GM12878 (cell line): ENCODE results near the gene NPC2. TPM values are rescaled to one million over a fixed set of nuclear protein-coding genes. Genes with fewer than 3 reads are reported as not detected.
A peak's percentile ranks its signal among the peaks of the same experiment; 100 is the strongest.

Source experiments
- CBX3 ChIP-seq: fragments of 200-600 bp; sonication (generic); IDR thresholded peaks from 2 replicates; pipeline ENCODE4 v1.6.1; 2016; ENCODE audit warnings: low read depth, borderline replicate concordance
- CHD4 ChIP-seq: fragments of 200-600 bp; sonication (generic); IDR thresholded peaks from 2 replicates; pipeline ENCODE4 v1.6.1; 2016; ENCODE audit warnings: mild to moderate bottlenecking
- MYC ChIP-seq: IDR thresholded peaks from 2 replicates; pipeline ENCODE4 v1.6.1; 2011; ENCODE audit warnings: mild to moderate bottlenecking, low read length, moderate library complexity, inconsistent platforms; ENCODE audit not compliant: insufficient read depth, insufficient replicate concordance, insufficient read length, severe bottlenecking
- NFIC ChIP-seq: IDR thresholded peaks from 2 replicates; pipeline ENCODE4 v1.6.1; 2012; ENCODE audit warnings: low read depth, mild to moderate bottlenecking, inconsistent platforms, low read length, moderate library complexity
- NFXL1 ChIP-seq: fragments of 450-650 bp; IDR thresholded peaks from 2 replicates; pipeline ENCODE4 v1.6.1; 2017; ENCODE audit warnings: antibody characterized with exemption, mild to moderate bottlenecking, borderline replicate concordance
- POLR2A ChIP-seq: IDR thresholded peaks from 2 replicates; pipeline ENCODE4 v1.6.1; 2011; ENCODE audit warnings: low read depth, mild to moderate bottlenecking, low read length
- POLR2AphosphoS5 ChIP-seq: IDR thresholded peaks from 2 replicates; pipeline ENCODE4 v1.6.1; 2011; ENCODE audit warnings: mild to moderate bottlenecking, low read length, inconsistent platforms
- RB1 ChIP-seq: fragments of 450-650 bp; formaldehyde crosslinking; IDR thresholded peaks from 2 replicates; pipeline ENCODE4 v1.6.1; 2017; ENCODE audit warnings: mild to moderate bottlenecking, borderline replicate concordance
- RUNX3 ChIP-seq: IDR thresholded peaks from 2 replicates; pipeline ENCODE4 v1.6.1; 2012; ENCODE audit warnings: low read length, inconsistent platforms
- SMAD1 ChIP-seq: fragments of 450-650 bp; IDR thresholded peaks from 2 replicates; pipeline ENCODE4 v1.6.1; 2018; ENCODE audit warnings: mild to moderate bottlenecking, low read depth; ENCODE audit not compliant: partially characterized antibody
- SPI1 ChIP-seq: IDR thresholded peaks from 2 replicates; pipeline ENCODE4 v1.6.1; 2011; ENCODE audit warnings: low read depth, mild to moderate bottlenecking, low read length, moderate library complexity, borderline replicate concordance; ENCODE audit not compliant: insufficient read depth
- SUPT20H ChIP-seq: IDR thresholded peaks from 2 replicates; pipeline ENCODE4 v1.6.1; 2011; ENCODE audit warnings: low read depth, mild to moderate bottlenecking, low read length, moderate library complexity, borderline replicate concordance; ENCODE audit not compliant: control insufficient read depth
- polyA plus RNA-seq, 11 experiments: library from polyadenylated mRNA; depleted of rRNA in 4 of 11; unstranded in 6 of 11; stranded (reverse) in 5 of 11; fragments of >200 nt; fragmentation: Nextera tagmentation in 4 of 11; fragmentation: Illumina TruSeq in 1 of 11; extraction: Ambion mirVana in 4 of 11; extraction: Trizol in 1 of 11; gene quantifications; 1 replicate in 1 of 11; 2 replicates in 10 of 11; pipeline versions ENCODE4 v1.2.1 to v1.2.3, GENCODE V29; 2011 to 2016; ENCODE audit warnings: inconsistent platforms in 2 of 11, missing spikeins in 2 of 11, low read depth in 1 of 11
- total RNA-seq, 4 experiments: library from RNA; depleted of rRNA in 3 of 4; stranded (reverse); fragments of >200 nt in 3 of 4; fragmentation: Illumina TruSeq in 1 of 4; extraction: Trizol in 1 of 4; gene quantifications; 2 replicates each; pipeline versions ENCODE4 v1.2.1 to v1.2.3, GENCODE V29; 2013 to 2021
- TF ChIP-seq, protein P1 (sequence below): IDR thresholded peaks from 2 replicates; pipeline ENCODE4 v1.6.1; 2012; ENCODE audit warnings: improper control_type of control experiment, low read depth, low read length; ENCODE audit not compliant: insufficient replicate concordance
- TF ChIP-seq, protein P2 (sequence below): fragments of 450-650 bp; formaldehyde crosslinking; IDR thresholded peaks from 2 replicates; pipeline ENCODE4 v1.4.0; 2020; ENCODE audit warnings: mild to moderate bottlenecking, moderate library complexity
- TF ChIP-seq, protein P3 (sequence below): fragments of 450-650 bp; IDR thresholded peaks from 2 replicates; pipeline ENCODE4 v1.6.1; 2016; ENCODE audit warnings: mild to moderate bottlenecking
- TF ChIP-seq, protein P4 (sequence below): fragments of 450-650 bp; conservative IDR thresholded peaks from 2 replicates; pipeline ENCODE4 v1.6.1; 2017; ENCODE audit warnings: mild to moderate bottlenecking, moderate library complexity

NPC2 gene
- total and polyA plus RNA-seq, 10 of the 15 experiments (the other 5 are each of a cell fraction or from before 2014, with no cell fraction given) = 29.5 to 109 (median 59.1) TPM

DNA sequence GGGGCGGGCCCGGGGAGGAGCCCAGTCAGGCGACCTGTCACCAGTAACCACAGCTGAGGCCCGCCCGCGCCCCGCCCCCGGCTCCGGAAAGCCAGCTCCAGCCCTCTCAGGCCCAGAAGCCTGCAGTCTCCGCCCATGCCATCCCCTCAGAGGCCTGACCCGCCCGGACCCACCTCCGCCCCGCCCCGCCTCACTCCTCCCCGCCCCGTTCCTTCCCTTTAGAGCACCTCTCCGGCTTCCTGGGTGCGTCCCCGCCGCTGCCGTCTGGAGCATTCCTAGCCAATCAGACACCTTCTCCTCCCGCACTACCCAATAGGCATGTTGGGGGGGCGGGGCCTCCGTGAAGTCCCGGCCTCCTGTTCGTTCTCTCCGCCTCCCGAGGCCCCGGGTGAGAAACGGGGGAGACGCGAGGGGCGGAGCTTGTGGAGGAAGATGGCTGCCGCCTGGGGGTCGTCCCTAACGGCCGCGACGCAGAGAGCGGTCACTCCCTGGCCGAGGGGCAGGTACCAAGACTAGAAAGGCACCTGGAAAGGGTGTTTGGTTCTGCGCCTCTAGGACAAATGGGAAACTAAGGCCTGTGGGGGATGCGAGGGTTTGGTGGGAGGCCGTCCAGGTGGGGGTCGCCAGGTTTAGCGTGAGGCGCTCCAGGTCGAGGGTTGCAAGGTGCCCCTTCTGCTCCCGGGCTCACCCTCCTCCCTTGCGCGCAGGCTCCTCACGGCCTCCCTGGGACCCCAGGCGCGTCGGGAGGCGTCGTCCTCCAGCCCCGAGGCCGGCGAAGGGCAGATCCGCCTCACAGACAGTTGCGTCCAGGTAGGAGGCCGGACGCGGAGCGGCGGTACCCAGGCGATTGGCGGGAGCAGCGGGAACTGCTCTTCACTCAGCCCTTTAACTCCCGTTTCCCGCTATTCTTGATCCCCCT is 497 bp upstream of the NPC2 start, which contains the start of gene ISCA2 (continued):
- TF ChIP-seq, protein P1, sequence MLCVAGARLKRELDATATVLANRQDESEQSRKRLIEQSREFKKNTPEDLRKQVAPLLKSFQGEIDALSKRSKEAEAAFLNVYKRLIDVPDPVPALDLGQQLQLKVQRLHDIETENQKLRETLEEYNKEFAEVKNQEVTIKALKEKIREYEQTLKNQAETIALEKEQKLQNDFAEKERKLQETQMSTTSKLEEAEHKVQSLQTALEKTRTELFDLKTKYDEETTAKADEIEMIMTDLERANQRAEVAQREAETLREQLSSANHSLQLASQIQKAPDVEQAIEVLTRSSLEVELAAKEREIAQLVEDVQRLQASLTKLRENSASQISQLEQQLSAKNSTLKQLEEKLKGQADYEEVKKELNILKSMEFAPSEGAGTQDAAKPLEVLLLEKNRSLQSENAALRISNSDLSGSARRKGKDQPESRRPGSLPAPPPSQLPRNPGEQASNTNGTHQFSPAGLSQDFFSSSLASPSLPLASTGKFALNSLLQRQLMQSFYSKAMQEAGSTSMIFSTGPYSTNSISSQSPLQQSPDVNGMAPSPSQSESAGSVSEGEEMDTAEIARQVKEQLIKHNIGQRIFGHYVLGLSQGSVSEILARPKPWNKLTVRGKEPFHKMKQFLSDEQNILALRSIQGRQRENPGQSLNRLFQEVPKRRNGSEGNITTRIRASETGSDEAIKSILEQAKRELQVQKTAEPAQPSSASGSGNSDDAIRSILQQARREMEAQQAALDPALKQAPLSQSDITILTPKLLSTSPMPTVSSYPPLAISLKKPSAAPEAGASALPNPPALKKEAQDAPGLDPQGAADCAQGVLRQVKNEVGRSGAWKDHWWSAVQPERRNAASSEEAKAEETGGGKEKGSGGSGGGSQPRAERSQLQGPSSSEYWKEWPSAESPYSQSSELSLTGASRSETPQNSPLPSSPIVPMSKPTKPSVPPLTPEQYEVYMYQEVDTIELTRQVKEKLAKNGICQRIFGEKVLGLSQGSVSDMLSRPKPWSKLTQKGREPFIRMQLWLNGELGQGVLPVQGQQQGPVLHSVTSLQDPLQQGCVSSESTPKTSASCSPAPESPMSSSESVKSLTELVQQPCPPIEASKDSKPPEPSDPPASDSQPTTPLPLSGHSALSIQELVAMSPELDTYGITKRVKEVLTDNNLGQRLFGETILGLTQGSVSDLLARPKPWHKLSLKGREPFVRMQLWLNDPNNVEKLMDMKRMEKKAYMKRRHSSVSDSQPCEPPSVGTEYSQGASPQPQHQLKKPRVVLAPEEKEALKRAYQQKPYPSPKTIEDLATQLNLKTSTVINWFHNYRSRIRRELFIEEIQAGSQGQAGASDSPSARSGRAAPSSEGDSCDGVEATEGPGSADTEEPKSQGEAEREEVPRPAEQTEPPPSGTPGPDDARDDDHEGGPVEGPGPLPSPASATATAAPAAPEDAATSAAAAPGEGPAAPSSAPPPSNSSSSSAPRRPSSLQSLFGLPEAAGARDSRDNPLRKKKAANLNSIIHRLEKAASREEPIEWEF = no peak
- TF ChIP-seq SUPT20H (no peak), CHD4 (no peak), NFIC (no peak), POLR2AphosphoS5 (peak; percentile 77), CBX3 (no peak), POLR2A (peak; percentile 85), NFXL1 (no peak), RB1 (no peak; the same call in 1 of the 2 replicates), RUNX3 (peak; percentile 67), SPI1 (no peak), SMAD1 (no peak), MYC (no peak)
- TF ChIP-seq, protein P2, sequence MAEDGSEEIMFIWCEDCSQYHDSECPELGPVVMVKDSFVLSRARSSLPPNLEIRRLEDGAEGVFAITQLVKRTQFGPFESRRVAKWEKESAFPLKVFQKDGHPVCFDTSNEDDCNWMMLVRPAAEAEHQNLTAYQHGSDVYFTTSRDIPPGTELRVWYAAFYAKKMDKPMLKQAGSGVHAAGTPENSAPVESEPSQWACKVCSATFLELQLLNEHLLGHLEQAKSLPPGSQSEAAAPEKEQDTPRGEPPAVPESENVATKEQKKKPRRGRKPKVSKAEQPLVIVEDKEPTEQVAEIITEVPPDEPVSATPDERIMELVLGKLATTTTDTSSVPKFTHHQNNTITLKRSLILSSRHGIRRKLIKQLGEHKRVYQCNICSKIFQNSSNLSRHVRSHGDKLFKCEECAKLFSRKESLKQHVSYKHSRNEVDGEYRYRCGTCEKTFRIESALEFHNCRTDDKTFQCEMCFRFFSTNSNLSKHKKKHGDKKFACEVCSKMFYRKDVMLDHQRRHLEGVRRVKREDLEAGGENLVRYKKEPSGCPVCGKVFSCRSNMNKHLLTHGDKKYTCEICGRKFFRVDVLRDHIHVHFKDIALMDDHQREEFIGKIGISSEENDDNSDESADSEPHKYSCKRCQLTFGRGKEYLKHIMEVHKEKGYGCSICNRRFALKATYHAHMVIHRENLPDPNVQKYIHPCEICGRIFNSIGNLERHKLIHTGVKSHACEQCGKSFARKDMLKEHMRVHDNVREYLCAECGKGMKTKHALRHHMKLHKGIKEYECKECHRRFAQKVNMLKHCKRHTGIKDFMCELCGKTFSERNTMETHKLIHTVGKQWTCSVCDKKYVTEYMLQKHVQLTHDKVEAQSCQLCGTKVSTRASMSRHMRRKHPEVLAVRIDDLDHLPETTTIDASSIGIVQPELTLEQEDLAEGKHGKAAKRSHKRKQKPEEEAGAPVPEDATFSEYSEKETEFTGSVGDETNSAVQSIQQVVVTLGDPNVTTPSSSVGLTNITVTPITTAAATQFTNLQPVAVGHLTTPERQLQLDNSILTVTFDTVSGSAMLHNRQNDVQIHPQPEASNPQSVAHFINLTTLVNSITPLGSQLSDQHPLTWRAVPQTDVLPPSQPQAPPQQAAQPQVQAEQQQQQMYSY (CRISPR knock-in tag) = no peak
- TF ChIP-seq, protein P3, sequence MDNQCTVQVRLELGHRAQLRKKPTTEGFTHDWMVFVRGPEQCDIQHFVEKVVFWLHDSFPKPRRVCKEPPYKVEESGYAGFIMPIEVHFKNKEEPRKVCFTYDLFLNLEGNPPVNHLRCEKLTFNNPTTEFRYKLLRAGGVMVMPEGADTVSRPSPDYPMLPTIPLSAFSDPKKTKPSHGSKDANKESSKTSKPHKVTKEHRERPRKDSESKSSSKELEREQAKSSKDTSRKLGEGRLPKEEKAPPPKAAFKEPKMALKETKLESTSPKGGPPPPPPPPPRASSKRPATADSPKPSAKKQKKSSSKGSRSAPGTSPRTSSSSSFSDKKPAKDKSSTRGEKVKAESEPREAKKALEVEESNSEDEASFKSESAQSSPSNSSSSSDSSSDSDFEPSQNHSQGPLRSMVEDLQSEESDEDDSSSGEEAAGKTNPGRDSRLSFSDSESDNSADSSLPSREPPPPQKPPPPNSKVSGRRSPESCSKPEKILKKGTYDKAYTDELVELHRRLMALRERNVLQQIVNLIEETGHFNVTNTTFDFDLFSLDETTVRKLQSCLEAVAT = peak; percentile 68
- TF ChIP-seq, protein P4, sequence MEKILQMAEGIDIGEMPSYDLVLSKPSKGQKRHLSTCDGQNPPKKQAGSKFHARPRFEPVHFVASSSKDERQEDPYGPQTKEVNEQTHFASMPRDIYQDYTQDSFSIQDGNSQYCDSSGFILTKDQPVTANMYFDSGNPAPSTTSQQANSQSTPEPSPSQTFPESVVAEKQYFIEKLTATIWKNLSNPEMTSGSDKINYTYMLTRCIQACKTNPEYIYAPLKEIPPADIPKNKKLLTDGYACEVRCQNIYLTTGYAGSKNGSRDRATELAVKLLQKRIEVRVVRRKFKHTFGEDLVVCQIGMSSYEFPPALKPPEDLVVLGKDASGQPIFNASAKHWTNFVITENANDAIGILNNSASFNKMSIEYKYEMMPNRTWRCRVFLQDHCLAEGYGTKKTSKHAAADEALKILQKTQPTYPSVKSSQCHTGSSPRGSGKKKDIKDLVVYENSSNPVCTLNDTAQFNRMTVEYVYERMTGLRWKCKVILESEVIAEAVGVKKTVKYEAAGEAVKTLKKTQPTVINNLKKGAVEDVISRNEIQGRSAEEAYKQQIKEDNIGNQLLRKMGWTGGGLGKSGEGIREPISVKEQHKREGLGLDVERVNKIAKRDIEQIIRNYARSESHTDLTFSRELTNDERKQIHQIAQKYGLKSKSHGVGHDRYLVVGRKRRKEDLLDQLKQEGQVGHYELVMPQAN = peak; percentile 49; the same call in 1 of the 2 replicates
